Neural cell (in vitro differentiated cells): Measurements from ENCODE around the gene DMXL2. TPM values are rescaled to one million over a fixed set of nuclear protein-coding genes. Genes with fewer than 3 reads are reported as not detected.

ENCODE experiments used
- H2AFZ ChIP-seq: fragments of 200-600, 300-800 bp; sonication (generic), shearing (Covaris generic); 2 replicates; pipeline ENCODE4 v1.6.0; 2014; ENCODE audit warnings: low read depth, mild to moderate bottlenecking, antibody characterized with exemption, low read length, moderate library complexity
- H3F3A ChIP-seq: fragments of 200-600 bp; shearing (Covaris generic); 2 replicates; pipeline ENCODE4 v1.6.1; 2016; ENCODE audit warnings: mild to moderate bottlenecking, moderate library complexity, mixed read lengths, antibody characterized with exemption, low read length; ENCODE audit not compliant: insufficient read depth, poor library complexity, severe bottlenecking
- H3K27ac ChIP-seq: fragments of 200-600, 300-800 bp; sonication (generic), shearing (Covaris generic); 2 replicates; pipeline ENCODE4 v1.5.1; 2014; ENCODE audit warnings: mild to moderate bottlenecking, low read length, moderate library complexity
- H3K27me3 ChIP-seq: fragments of 300-800, 200-600 bp; sonication (generic), shearing (Covaris generic); 2 replicates; pipeline ENCODE4 v1.6.0; 2014; ENCODE audit warnings: mild to moderate bottlenecking, low read depth, low read length, moderate library complexity; ENCODE audit not compliant: insufficient read depth
- H3K36me3 ChIP-seq: fragments of 300-800, 200-600 bp; sonication (generic), shearing (Covaris generic); 2 replicates; pipeline ENCODE4 v1.5.1; 2014; ENCODE audit warnings: mild to moderate bottlenecking, antibody characterized with exemption, low read length, moderate library complexity; ENCODE audit not compliant: insufficient read depth
- H3K4me2 ChIP-seq: fragments of 300-800, 200-600 bp; sonication (generic), shearing (Covaris generic); 2 replicates; pipeline ENCODE4 v1.6.0; 2014; ENCODE audit warnings: mild to moderate bottlenecking, low read length
- H3K4me3 ChIP-seq: fragments of 300-800, 200-600 bp; sonication (generic), shearing (Covaris generic); 2 replicates; pipeline ENCODE4 v1.5.1; 2014; ENCODE audit warnings: mild to moderate bottlenecking, low read length, moderate library complexity
- H3K79me2 ChIP-seq: fragments of 200-600 bp; shearing (Covaris generic); replicated peaks from 2 replicates; pipeline ENCODE4 v1.6.0; 2014; ENCODE audit warnings: mild to moderate bottlenecking, low read length, moderate library complexity; ENCODE audit not compliant: insufficient read depth
- H3K9ac ChIP-seq: fragments of 300-800, 200-600 bp; sonication (generic), shearing (Covaris generic); 2 replicates; pipeline ENCODE4 v1.6.1; 2016; ENCODE audit warnings: mild to moderate bottlenecking, low read length, mixed read lengths
- H3K9me2 ChIP-seq: fragments of 200-600 bp; shearing (Covaris generic); 2 replicates; pipeline ENCODE4 v1.6.1; 2016; ENCODE audit warnings: mild to moderate bottlenecking, low read length, mixed read lengths; ENCODE audit not compliant: insufficient read depth
- H3K9me3 ChIP-seq: fragments of 200-600, 300-800 bp; sonication (generic), shearing (Covaris generic); 2 replicates; pipeline ENCODE4 v1.6.1; 2016; ENCODE audit warnings: mild to moderate bottlenecking, mixed run types, low read length, moderate library complexity, mixed read lengths
- H4K20me1 ChIP-seq: fragments of 200-600 bp; shearing (Covaris generic); 2 replicates; pipeline ENCODE4 v1.6.1; 2016; ENCODE audit warnings: mild to moderate bottlenecking, mixed run types; ENCODE audit not compliant: insufficient read depth
- EP300 ChIP-seq: fragments of 450-650 bp; conservative IDR thresholded peaks from 2 replicates; pipeline ENCODE4 v1.6.1; 2014; ENCODE audit warnings: antibody characterized with exemption, mild to moderate bottlenecking, moderate library complexity; ENCODE audit not compliant: poor library complexity, severe bottlenecking
- EZH2 ChIP-seq: fragments of 200-600, 300-800 bp; shearing (Covaris generic), sonication (generic); IDR thresholded peaks from 2 replicates; pipeline ENCODE4 v1.6.1; 2014; ENCODE audit warnings: antibody characterized with exemption, low read length, borderline replicate concordance, mild to moderate bottlenecking; ENCODE audit not compliant: insufficient read depth, poor library complexity, severe bottlenecking
- MXI1 ChIP-seq: fragments of 450-650 bp; conservative IDR thresholded peaks from 2 replicates; pipeline ENCODE4 v1.6.1; 2014; ENCODE audit warnings: antibody characterized with exemption, mild to moderate bottlenecking; ENCODE audit not compliant: poor library complexity, severe bottlenecking
- POLR2AphosphoS5 ChIP-seq: IDR thresholded peaks from 2 replicates; pipeline ENCODE4 v1.6.1; 2012
- RAD21 ChIP-seq: fragments of 450-650 bp; conservative IDR thresholded peaks from 2 replicates; pipeline ENCODE4 v1.6.1; 2014; ENCODE audit warnings: antibody characterized with exemption, mild to moderate bottlenecking, moderate library complexity
- SMC3 ChIP-seq: fragments of 450-650 bp; conservative IDR thresholded peaks from 2 replicates; pipeline ENCODE4 v1.6.1; 2014; ENCODE audit warnings: antibody characterized with exemption, mild to moderate bottlenecking, moderate library complexity; ENCODE audit not compliant: poor library complexity
- TAF1 ChIP-seq: IDR thresholded peaks from 2 replicates; pipeline ENCODE4 v1.6.1; 2012; ENCODE audit warnings: low read depth
- polyA plus RNA-seq: library from polyadenylated mRNA; depleted of rRNA; stranded (reverse); fragments of >200 nt; gene quantifications from 2 replicates; pipeline ENCODE4 v1.2.3, GENCODE V29; 2014
- TF ChIP-seq, protein P1 (sequence below): fragments of 450-650 bp; IDR thresholded peaks from 2 replicates; pipeline ENCODE4 v1.5.1; 2014; ENCODE audit warnings: antibody characterized with exemption, mild to moderate bottlenecking, moderate library complexity; ENCODE audit not compliant: poor library complexity, severe bottlenecking
- TF ChIP-seq, protein P2 (sequence below): IDR thresholded peaks from 2 replicates; pipeline ENCODE4 v1.6.1; 2012; ENCODE audit warnings: borderline replicate concordance

DMXL2 gene
- polyA plus RNA-seq, 1 donor from 2014 or later = 176 TPM

GRCh38 chr15:51483520-51483919 lies 139.1 kb downstream of the DMXL2 start:
- H3K27me3 ChIP-seq = no peaks in the 10 kb centered on the region
- H3K9me2 ChIP-seq = no peaks in the 10 kb centered on the region
- no peaks in the 10 kb centered on the region for H3K79me2 ChIP-seq
- H2AFZ ChIP-seq = no peak overlapping the region
- H3K9ac ChIP-seq = no peak overlapping the region
- H3K4me3 ChIP-seq = no peak overlapping the region
- peaks cover 47% of the 10 kb centered on the region for H3K36me3 ChIP-seq
- H3K9me3 ChIP-seq = peaks cover 13% of the 10 kb centered on the region
- no peaks in the 10 kb centered on the region for H3F3A ChIP-seq
- TF ChIP-seq POLR2AphosphoS5 (no peak), EZH2 (no peak), TAF1 (no peak), RAD21 (no peak), EP300 (no peak), MXI1 (no peak), SMC3 (no peak)
- TF ChIP-seq, protein P1, sequence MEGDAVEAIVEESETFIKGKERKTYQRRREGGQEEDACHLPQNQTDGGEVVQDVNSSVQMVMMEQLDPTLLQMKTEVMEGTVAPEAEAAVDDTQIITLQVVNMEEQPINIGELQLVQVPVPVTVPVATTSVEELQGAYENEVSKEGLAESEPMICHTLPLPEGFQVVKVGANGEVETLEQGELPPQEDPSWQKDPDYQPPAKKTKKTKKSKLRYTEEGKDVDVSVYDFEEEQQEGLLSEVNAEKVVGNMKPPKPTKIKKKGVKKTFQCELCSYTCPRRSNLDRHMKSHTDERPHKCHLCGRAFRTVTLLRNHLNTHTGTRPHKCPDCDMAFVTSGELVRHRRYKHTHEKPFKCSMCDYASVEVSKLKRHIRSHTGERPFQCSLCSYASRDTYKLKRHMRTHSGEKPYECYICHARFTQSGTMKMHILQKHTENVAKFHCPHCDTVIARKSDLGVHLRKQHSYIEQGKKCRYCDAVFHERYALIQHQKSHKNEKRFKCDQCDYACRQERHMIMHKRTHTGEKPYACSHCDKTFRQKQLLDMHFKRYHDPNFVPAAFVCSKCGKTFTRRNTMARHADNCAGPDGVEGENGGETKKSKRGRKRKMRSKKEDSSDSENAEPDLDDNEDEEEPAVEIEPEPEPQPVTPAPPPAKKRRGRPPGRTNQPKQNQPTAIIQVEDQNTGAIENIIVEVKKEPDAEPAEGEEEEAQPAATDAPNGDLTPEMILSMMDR = no peak
- no peak overlapping the region for H3K4me2 ChIP-seq
- no peak overlapping the region for H3K27ac ChIP-seq
- no peaks in the 10 kb centered on the region for H4K20me1 ChIP-seq

- H3K9me2 ChIP-seq = no peaks in the 10 kb centered on the region
- H2AFZ ChIP-seq = no peak overlapping the region
- H3K4me3 ChIP-seq = no peak overlapping the region
- no peaks in the 10 kb centered on the region for H3K79me2 ChIP-seq
- TF ChIP-seq POLR2AphosphoS5 (no peak), EZH2 (no peak), MXI1 (no peak), EP300 (no peak), RAD21 (no peak), TAF1 (no peak), SMC3 (no peak)
- TF ChIP-seq, protein P1 = no peak
- TF ChIP-seq, protein P2, sequence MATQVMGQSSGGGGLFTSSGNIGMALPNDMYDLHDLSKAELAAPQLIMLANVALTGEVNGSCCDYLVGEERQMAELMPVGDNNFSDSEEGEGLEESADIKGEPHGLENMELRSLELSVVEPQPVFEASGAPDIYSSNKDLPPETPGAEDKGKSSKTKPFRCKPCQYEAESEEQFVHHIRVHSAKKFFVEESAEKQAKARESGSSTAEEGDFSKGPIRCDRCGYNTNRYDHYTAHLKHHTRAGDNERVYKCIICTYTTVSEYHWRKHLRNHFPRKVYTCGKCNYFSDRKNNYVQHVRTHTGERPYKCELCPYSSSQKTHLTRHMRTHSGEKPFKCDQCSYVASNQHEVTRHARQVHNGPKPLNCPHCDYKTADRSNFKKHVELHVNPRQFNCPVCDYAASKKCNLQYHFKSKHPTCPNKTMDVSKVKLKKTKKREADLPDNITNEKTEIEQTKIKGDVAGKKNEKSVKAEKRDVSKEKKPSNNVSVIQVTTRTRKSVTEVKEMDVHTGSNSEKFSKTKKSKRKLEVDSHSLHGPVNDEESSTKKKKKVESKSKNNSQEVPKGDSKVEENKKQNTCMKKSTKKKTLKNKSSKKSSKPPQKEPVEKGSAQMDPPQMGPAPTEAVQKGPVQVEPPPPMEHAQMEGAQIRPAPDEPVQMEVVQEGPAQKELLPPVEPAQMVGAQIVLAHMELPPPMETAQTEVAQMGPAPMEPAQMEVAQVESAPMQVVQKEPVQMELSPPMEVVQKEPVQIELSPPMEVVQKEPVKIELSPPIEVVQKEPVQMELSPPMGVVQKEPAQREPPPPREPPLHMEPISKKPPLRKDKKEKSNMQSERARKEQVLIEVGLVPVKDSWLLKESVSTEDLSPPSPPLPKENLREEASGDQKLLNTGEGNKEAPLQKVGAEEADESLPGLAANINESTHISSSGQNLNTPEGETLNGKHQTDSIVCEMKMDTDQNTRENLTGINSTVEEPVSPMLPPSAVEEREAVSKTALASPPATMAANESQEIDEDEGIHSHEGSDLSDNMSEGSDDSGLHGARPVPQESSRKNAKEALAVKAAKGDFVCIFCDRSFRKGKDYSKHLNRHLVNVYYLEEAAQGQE = no peak
- no peak overlapping the region for H3K27ac ChIP-seq
- H3K9me3 ChIP-seq = no peaks in the 10 kb centered on the region
- no peak overlapping the region for H3K9ac ChIP-seq
- H4K20me1 ChIP-seq = no peaks in the 10 kb centered on the region
- peaks cover 33% of the 10 kb centered on the region for H3K36me3 ChIP-seq
- H3K27me3 ChIP-seq = no peaks in the 10 kb centered on the region
- no peaks in the 10 kb centered on the region for H3F3A ChIP-seq
- no peak overlapping the region for H3K4me2 ChIP-seq
Observed at GRCh38 chr15:51475736-51476135, 146.8 kb downstream of the DMXL2 start.
